ENCODE results near the gene FAM120A.

Gene FAM120A

GRCh38 chr9:93601063-93601462 is 149.6 kb downstream of the FAM120A start:
- TF ChIP-seq CTCF (IDR thresholded peaks at IDR 0.05; ENCODE audit: low read depth, low read length) = no peak
- in situ Hi-C loops (cut with HindIII; ENCODE audit: low sequenced_read_pairs) = no loop called here
- H3K4me3 ChIP-seq (ENCODE audit: low read depth, low read length) = no peak overlapping the region
- DNase-seq (ENCODE audit: low read depth, low spot score) = no peak

GRCh38 chr9:93601666-93602065 is 150.2 kb downstream of the FAM120A start:
- in situ Hi-C loops (cut with HindIII; ENCODE audit: low sequenced_read_pairs) = no loop called here
- DNase-seq (ENCODE audit: low read depth, low spot score) = no peak
- TF ChIP-seq CTCF (IDR thresholded peaks at IDR 0.05; ENCODE audit: low read depth, low read length) = no peak
- no peak overlapping the region for H3K4me3 ChIP-seq (ENCODE audit: low read depth, low read length)

GRCh38 chr9:93603011-93603410 is 151.5 kb downstream of the FAM120A start:
- no peak for TF ChIP-seq CTCF (IDR thresholded peaks at IDR 0.05; ENCODE audit: low read depth, low read length)
- no peak overlapping the region for H3K4me3 ChIP-seq (ENCODE audit: low read depth, low read length)
- no peak for DNase-seq (ENCODE audit: low read depth, low spot score)
- in situ Hi-C loops (cut with HindIII; ENCODE audit: low sequenced_read_pairs) = no loop called here

GRCh38 chr9:93603906-93604326 is 152.4 kb downstream of the FAM120A start:
- DNase-seq (ENCODE audit: low read depth, low spot score) = no peak
- TF ChIP-seq CTCF (IDR thresholded peaks at IDR 0.05; ENCODE audit: low read depth, low read length) = no peak
- no peak overlapping the region for H3K4me3 ChIP-seq (ENCODE audit: low read depth, low read length)
- in situ Hi-C loops (cut with HindIII; ENCODE audit: low sequenced_read_pairs) = no loop called here

GRCh38 chr9:93606187-93606586 is 154.7 kb downstream of the FAM120A start:
- in situ Hi-C loops (cut with HindIII; ENCODE audit: low sequenced_read_pairs) = no loop called here
- TF ChIP-seq CTCF (IDR thresholded peaks at IDR 0.05; ENCODE audit: low read depth, low read length) = no peak
- no peak for DNase-seq (ENCODE audit: low read depth, low spot score)
- H3K4me3 ChIP-seq (ENCODE audit: low read depth, low read length) = no peak overlapping the region

- no peak for TF ChIP-seq CTCF (IDR thresholded peaks at IDR 0.05; ENCODE audit: low read depth, low read length)
- in situ Hi-C loops (cut with HindIII; ENCODE audit: low sequenced_read_pairs) = no loop called here
- no peak for DNase-seq (ENCODE audit: low read depth, low spot score)
- H3K4me3 ChIP-seq (ENCODE audit: low read depth, low read length) = no peak overlapping the region
Measured at GRCh38 chr9:93610206-93610605, 158.7 kb downstream of the FAM120A start.
